Measurements from ENCODE around the gene API5. TPM values are rescaled to one million over a fixed set of nuclear protein-coding genes. Genes with fewer than 3 reads are reported as not detected.

The API5 gene
- total RNA-seq = 77.8 to 83.7 TPM (median 78.5 TPM) in 3 replicates

- H3K36me3 Mint-ChIP-seq = no peaks in the 10 kb centered on the region
- H3K27me3 Mint-ChIP-seq (ENCODE audit: low read depth) = peaks cover 2% of the 10 kb centered on the region
- peak within 1 kb of the TSS; percentile 86 for H3K4me3 Mint-ChIP-seq
- peaks cover 27% of the 10 kb centered on the region for H3K4me1 Mint-ChIP-seq
- no peaks in the 10 kb centered on the region for H3K9me3 Mint-ChIP-seq
- peak; percentile 79 to 90 for DNase-seq (ENCODE audit: low spot score in 2 of 2, unreplicated experiment in 2 of 2)
- peak; percentile 51 for TF ChIP-seq CTCF (IDR thresholded peaks at IDR 0.05; ENCODE audit: unreplicated experiment)
- peak within 1 kb of the TSS; percentile 96 for H3K27ac Mint-ChIP-seq
These were observed at the start of gene API5 for GRCh38 chr11:43311791-43312607. Gene API5 (plus strand): TSS chr11:43311996. CDS start chr11:43312128, 132 bp downstream.

GRCh38 chr11:43267856-43268580, 43.8 kb upstream of the API5 start:
- DNase-seq (ENCODE audit: low spot score in 2 of 2, unreplicated experiment in 2 of 2) = no peak
- TF ChIP-seq CTCF (IDR thresholded peaks at IDR 0.05; ENCODE audit: unreplicated experiment) = no peak
- H3K36me3 Mint-ChIP-seq = no peaks in the 10 kb centered on the region
- peaks cover 2% of the 10 kb centered on the region for H3K27me3 Mint-ChIP-seq (ENCODE audit: low read depth)
- no peak overlapping the region for H3K27ac Mint-ChIP-seq
- no peaks in the 10 kb centered on the region for H3K9me3 Mint-ChIP-seq
- H3K4me3 Mint-ChIP-seq = no peak overlapping the region
- H3K4me1 Mint-ChIP-seq = peaks cover 14% of the 10 kb centered on the region

GRCh38 chr11:43268786-43269185, 43.0 kb upstream of the API5 start:
- Mint-ChIP-seq H3K4me1 (peaks cover 14% of the 10 kb centered on the region), H3K36me3 (no peaks in the 10 kb centered on the region), H3K9me3 (peaks cover 2% of the 10 kb centered on the region), H3K27me3 (ENCODE audit: low read depth) (peaks cover 2% of the 10 kb centered on the region), H3K27ac (no peak overlapping the region), H3K4me3 (no peak overlapping the region)
- no peak for TF ChIP-seq CTCF (IDR thresholded peaks at IDR 0.05; ENCODE audit: unreplicated experiment)
- DNase-seq (ENCODE audit: low spot score in 2 of 2, unreplicated experiment in 2 of 2) = no peak

GRCh38 chr11:43269254-43269918, 42.4 kb upstream of the API5 start:
- Mint-ChIP-seq H3K9me3 (peaks cover 8% of the 10 kb centered on the region), H3K27me3 (ENCODE audit: low read depth) (peaks cover 2% of the 10 kb centered on the region), H3K36me3 (no peaks in the 10 kb centered on the region), H3K4me3 (no peak overlapping the region), H3K4me1 (peaks cover 14% of the 10 kb centered on the region), H3K27ac (no peak overlapping the region)
- TF ChIP-seq CTCF (IDR thresholded peaks at IDR 0.05; ENCODE audit: unreplicated experiment) = no peak
- DNase-seq (ENCODE audit: low spot score in 2 of 2, unreplicated experiment in 2 of 2) = no peak

- H3K4me1 Mint-ChIP-seq = peaks cover 14% of the 10 kb centered on the region
- no peak for TF ChIP-seq CTCF (IDR thresholded peaks at IDR 0.05; ENCODE audit: unreplicated experiment)
- DNase-seq (ENCODE audit: low spot score in 2 of 2, unreplicated experiment in 2 of 2) = no peak
- no peak overlapping the region for H3K27ac Mint-ChIP-seq
- peaks cover 8% of the 10 kb centered on the region for H3K9me3 Mint-ChIP-seq
- H3K4me3 Mint-ChIP-seq = no peak overlapping the region
- H3K36me3 Mint-ChIP-seq = no peaks in the 10 kb centered on the region
- H3K27me3 Mint-ChIP-seq (ENCODE audit: low read depth) = peaks cover 2% of the 10 kb centered on the region
These were observed 41.3 kb upstream of the API5 start for GRCh38 chr11:43270468-43270867.
